AG04449 (cell line): ENCODE results near the gene ATP5PF.
"Not testable (repeated sequence)": the region's sequence is repeated elsewhere in the genome, so short reads cannot be mapped to it uniquely, and the experiment has no call there.

ENCODE experiments used
- CTCF ChIA-PET: fragments of 350-600 bp; formaldehyde crosslinking; extraction: SDS; loops from one replicate; lab custom pipeline; 2021; ENCODE audit warnings: antibody characterized with exemption; lab: Yijun Ruan, JAX
- POLR2A ChIA-PET: fragments of 400-600, 350-600 bp; formaldehyde crosslinking; extraction: SDS; loops from one replicate; lab custom pipeline; 2020; ENCODE audit warnings: antibody characterized with exemption, inconsistent platforms; lab: Yijun Ruan, JAX
- DNase-seq: peaks from one replicate; pipeline ENCODE4 v3.0.0-alpha.2; 2010; ENCODE audit warnings: low read depth, low spot score
- H3K4me3 ChIP-seq: 2 replicates; pipeline ENCODE4 v1.5.1; 2011; ENCODE audit warnings: low read depth, mild to moderate bottlenecking, control low read depth, low read length
- CTCF ChIP-seq: IDR thresholded peaks from one replicate; pipeline ENCODE4 v1.5.1; 2011; ENCODE audit warnings: mild to moderate bottlenecking, moderate library complexity, low read length, control low read depth, inconsistent platforms; ENCODE audit not compliant: insufficient read depth; ENCODE audit errors: missing control alignments

The ATP5PF gene

GRCh38 chr21:25733859-25734653 lies 648 bp downstream of the ATP5PF start:
- POLR2A ChIA-PET, result interaction anchor here (0.9 kb wide), 1 partner anchor 34 kb away, joined by 4 read pairs; no protein-coding TSS in a partner anchor
- no peak for TF ChIP-seq CTCF
- CTCF ChIA-PET, result interaction anchor here (1.0 to 2.3 kb wide), 4 partner anchors 13 to 127 kb away, joined by 3 to 18 read pairs (median 4); no protein-coding TSS in a partner anchor
- H3K4me3 ChIP-seq, result peak overlapping the region; percentile 97
- no peak for DNase-seq

- no peak for DNase-seq
- POLR2A ChIA-PET, result no interaction called here
- CTCF ChIA-PET, result interaction anchor here (0.5 to 1.6 kb wide), 3 partner anchors 32 to 989 kb away, joined by 3 to 11 read pairs (median 3); no protein-coding TSS in a partner anchor
- H3K4me3 ChIP-seq, result no peak overlapping the region
- TF ChIP-seq CTCF, result no peak
Measured at GRCh38 chr21:25732091-25732760, 2.5 kb downstream of the ATP5PF start.

GRCh38 chr21:25722631-25723030 lies 12.1 kb downstream of the ATP5PF start:
- POLR2A ChIA-PET, result no interaction called here
- H3K4me3 ChIP-seq, result no peak overlapping the region
- DNase-seq, result no peak
- TF ChIP-seq CTCF, result no peak
- CTCF ChIA-PET, result interaction anchor here (0.9 to 7.3 kb wide), 3 partner anchors 14 to 114 kb away, joined by 4 to 39 read pairs (median 8); no protein-coding TSS in a partner anchor

DNA sequence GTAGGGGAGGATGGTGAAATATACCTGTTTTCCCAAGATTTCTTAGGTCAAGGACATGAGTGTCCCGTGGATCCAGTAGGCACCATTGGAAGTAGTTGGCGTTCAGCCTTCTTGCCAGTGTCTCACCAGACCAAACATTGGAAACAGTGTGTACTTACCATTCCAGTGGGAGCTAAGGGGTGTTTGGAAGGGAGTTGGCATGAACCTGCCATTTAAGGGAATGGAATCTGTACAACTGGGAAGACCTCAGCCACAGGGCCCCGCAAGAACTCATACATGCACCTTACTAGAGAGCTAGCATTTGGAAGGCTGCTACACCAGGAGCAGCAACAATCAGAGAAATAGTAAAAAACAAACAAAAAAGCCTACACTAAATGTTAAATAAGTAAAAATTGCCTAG lies 12.7 kb downstream of the ATP5PF start:
- no peak for TF ChIP-seq CTCF
- H3K4me3 ChIP-seq, result no peak overlapping the region
- no peak for DNase-seq
- ChIA-PET POLR2A (no interaction called here), CTCF (interaction anchor here (0.9 to 7.3 kb wide), 4 partner anchors 13 to 114 kb away, joined by 4 to 39 read pairs (median 7); partner anchors contain the start of genes ATP5PF and GABPA)

GRCh38 chr21:25717491-25718147 lies 17.1 kb downstream of the ATP5PF start:
- H3K4me3 ChIP-seq, result no peak overlapping the region
- ChIA-PET CTCF (interaction anchor here (1.2 to 7.3 kb wide), 4 partner anchors 10 to 109 kb away, joined by 4 to 39 read pairs (median 16); no protein-coding TSS in a partner anchor), POLR2A (no interaction called here)
- DNase-seq, result no peak
- no peak for TF ChIP-seq CTCF

GRCh38 chr21:25714066-25714465 lies 20.6 kb downstream of the ATP5PF start:
- H3K4me3 ChIP-seq, POLR2A ChIA-PET, DNase-seq: not testable (repeated sequence)
- CTCF ChIA-PET, result interaction anchor here (5.8 kb wide), 1 partner anchor 106 kb away, joined by 65 read pairs; the partner anchor contains the start of gene MRPL39
